HepG2 (cell line): ENCODE measurements around the gene FAM118B. TPM values are rescaled to one million over a fixed set of nuclear protein-coding genes. Genes with fewer than 3 reads are reported as not detected.

Experiments
- DRAP1 ChIP-seq: IDR thresholded peaks from 2 replicates; pipeline ENCODE4 v1.6.1; 2016; ENCODE audit warnings: missing genetic modification reagents, missing compliant biosample characterization
- FLYWCH1 ChIP-seq: sonication (generic); formaldehyde crosslinking; IDR thresholded peaks from 2 replicates; pipeline ENCODE4 v1.8.1; 2023; ENCODE audit warnings: mild to moderate bottlenecking, missing genetic modification reagents
- MYNN ChIP-seq: sonication (generic); formaldehyde crosslinking; IDR thresholded peaks from 2 replicates; pipeline ENCODE4 v1.4.0; 2020; ENCODE audit warnings: mild to moderate bottlenecking, low read depth, missing genetic modification reagents
- RFX5 ChIP-seq: IDR thresholded peaks from 2 replicates; pipeline ENCODE4 v1.6.1; 2011; ENCODE audit warnings: low read depth, low read length, improper control_type of control experiment
- UBTF ChIP-seq: sonication (generic); formaldehyde crosslinking; IDR thresholded peaks from 2 replicates; pipeline ENCODE4 v1.4.0; 2020; ENCODE audit warnings: mild to moderate bottlenecking, missing genetic modification reagents
- ZNF230 ChIP-seq: sonication (generic); formaldehyde crosslinking; IDR thresholded peaks from 2 replicates; pipeline ENCODE4 v1.4.0; 2020; ENCODE audit warnings: mild to moderate bottlenecking, missing genetic modification reagents
- ZNF24 ChIP-seq: fragments of 450-650 bp; IDR thresholded peaks from 2 replicates; pipeline ENCODE4 v1.6.1; 2017; ENCODE audit warnings: antibody characterized with exemption, mild to moderate bottlenecking
- ZNF652 ChIP-seq: IDR thresholded peaks from 2 replicates; pipeline ENCODE4 v1.6.1; 2016; ENCODE audit warnings: low read depth, borderline replicate concordance
- ZNF761 ChIP-seq: sonication (generic); formaldehyde crosslinking; conservative IDR thresholded peaks from 2 replicates; pipeline ENCODE4 v1.4.0; 2020; ENCODE audit warnings: mild to moderate bottlenecking, missing genetic modification reagents
- polyA plus RNA-seq, 8 experiments: library from polyadenylated mRNA; depleted of rRNA in 3 of 8; stranded (reverse) in 7 of 8; unstranded in 1 of 8; fragments of >200 nt; fragmentation: Illumina TruSeq in 4 of 8; extraction: Trizol in 4 of 8; gene quantifications; 2 replicates each; pipeline versions ENCODE4 v1.2.1 to v1.2.3, GENCODE V29; 2011 to 2016; ENCODE audit warnings: low read depth in 4 of 8, missing spikeins in 1 of 8, mixed read lengths in 1 of 8; ENCODE audit not compliant: insufficient read depth in 1 of 8
- total RNA-seq, 5 experiments: library from RNA; depleted of rRNA; stranded (reverse); fragments of >200 nt; fragmentation: Illumina TruSeq; extraction: Trizol; gene quantifications; 2 replicates each; pipeline ENCODE4 v1.2.3, GENCODE V29; 2016; ENCODE audit warnings: low read depth in 1 of 5
- TF ChIP-seq, protein P1 (sequence below): sonication (generic); formaldehyde crosslinking; IDR thresholded peaks from 2 replicates; pipeline ENCODE4 v1.5.0; 2020; ENCODE audit warnings: mild to moderate bottlenecking, missing genetic modification reagents, moderate library complexity
- TF ChIP-seq, protein P2 (sequence below): sonication (generic); formaldehyde crosslinking; IDR thresholded peaks from 2 replicates; pipeline ENCODE4 v1.9.0; 2021; ENCODE audit warnings: missing genetic modification reagents, borderline replicate concordance

The FAM118B gene
- total and polyA plus RNA-seq, 2 of the 13 experiments (the other 11 are each of a cell fraction or from before 2014, with no cell fraction given) = 10.2 to 25.7 TPM

GRCh38 chr11:126307706-126308105 lies 96.1 kb downstream of the FAM118B start (continued):
- TF ChIP-seq, protein P1, sequence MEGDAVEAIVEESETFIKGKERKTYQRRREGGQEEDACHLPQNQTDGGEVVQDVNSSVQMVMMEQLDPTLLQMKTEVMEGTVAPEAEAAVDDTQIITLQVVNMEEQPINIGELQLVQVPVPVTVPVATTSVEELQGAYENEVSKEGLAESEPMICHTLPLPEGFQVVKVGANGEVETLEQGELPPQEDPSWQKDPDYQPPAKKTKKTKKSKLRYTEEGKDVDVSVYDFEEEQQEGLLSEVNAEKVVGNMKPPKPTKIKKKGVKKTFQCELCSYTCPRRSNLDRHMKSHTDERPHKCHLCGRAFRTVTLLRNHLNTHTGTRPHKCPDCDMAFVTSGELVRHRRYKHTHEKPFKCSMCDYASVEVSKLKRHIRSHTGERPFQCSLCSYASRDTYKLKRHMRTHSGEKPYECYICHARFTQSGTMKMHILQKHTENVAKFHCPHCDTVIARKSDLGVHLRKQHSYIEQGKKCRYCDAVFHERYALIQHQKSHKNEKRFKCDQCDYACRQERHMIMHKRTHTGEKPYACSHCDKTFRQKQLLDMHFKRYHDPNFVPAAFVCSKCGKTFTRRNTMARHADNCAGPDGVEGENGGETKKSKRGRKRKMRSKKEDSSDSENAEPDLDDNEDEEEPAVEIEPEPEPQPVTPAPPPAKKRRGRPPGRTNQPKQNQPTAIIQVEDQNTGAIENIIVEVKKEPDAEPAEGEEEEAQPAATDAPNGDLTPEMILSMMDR (CRISPR knock-in tag) = peak; percentile 57
- no peak for TF ChIP-seq FLYWCH1 (CRISPR knock-in tag)
- TF ChIP-seq ZNF761 (CRISPR knock-in tag) = no peak
- no peak for TF ChIP-seq ZNF24
- TF ChIP-seq UBTF (CRISPR knock-in tag) = no peak
- TF ChIP-seq ZNF652 (CRISPR knock-in tag) = peak; percentile 77
- no peak for TF ChIP-seq ZNF230
- TF ChIP-seq, protein P2, sequence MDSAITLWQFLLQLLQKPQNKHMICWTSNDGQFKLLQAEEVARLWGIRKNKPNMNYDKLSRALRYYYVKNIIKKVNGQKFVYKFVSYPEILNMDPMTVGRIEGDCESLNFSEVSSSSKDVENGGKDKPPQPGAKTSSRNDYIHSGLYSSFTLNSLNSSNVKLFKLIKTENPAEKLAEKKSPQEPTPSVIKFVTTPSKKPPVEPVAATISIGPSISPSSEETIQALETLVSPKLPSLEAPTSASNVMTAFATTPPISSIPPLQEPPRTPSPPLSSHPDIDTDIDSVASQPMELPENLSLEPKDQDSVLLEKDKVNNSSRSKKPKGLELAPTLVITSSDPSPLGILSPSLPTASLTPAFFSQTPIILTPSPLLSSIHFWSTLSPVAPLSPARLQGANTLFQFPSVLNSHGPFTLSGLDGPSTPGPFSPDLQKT = no peak
- no peak for TF ChIP-seq DRAP1 (CRISPR knock-in tag)
- TF ChIP-seq MYNN (CRISPR knock-in tag) = no peak
- no peak for TF ChIP-seq RFX5
